HG03135 (cell line): ENCODE data around the gene HDAC4.

ENCODE experiments used
- ATAC-seq: cut with Tn5 transposase; IDR thresholded peaks from one replicate; pipeline ENCODE4 v1.9.1; 2021; ENCODE audit warnings: mild to moderate bottlenecking, moderate library complexity; ENCODE audit not compliant: unreplicated experiment

The HDAC4 gene

GRCh38 chr2:239259603-239260298 is 141.1 kb downstream of the HDAC4 start:
- peak; percentile 60 for ATAC-seq

GRCh38 chr2:239259173-239259572 is 141.6 kb downstream of the HDAC4 start:
- peak; percentile 61 for ATAC-seq

GRCh38 chr2:239258248-239258647 is 142.6 kb downstream of the HDAC4 start:
- ATAC-seq, result no peak

GRCh38 chr2:239257511-239257937 is 143.3 kb downstream of the HDAC4 start:
- no peak for ATAC-seq

- no peak for ATAC-seq
Observed at GRCh38 chr2:239256350-239256743, 144.5 kb downstream of the HDAC4 start.

- ATAC-seq, result no peak
Observed at GRCh38 chr2:239255628-239256349, 145.0 kb downstream of the HDAC4 start.

GRCh38 chr2:239255218-239255617 is 145.6 kb downstream of the HDAC4 start:
- ATAC-seq, result no peak

GRCh38 chr2:239253701-239254436 is 147.0 kb downstream of the HDAC4 start:
- ATAC-seq, result no peak

- ATAC-seq, result peak; percentile 69
Observed at GRCh38 chr2:239253264-239253663, 147.6 kb downstream of the HDAC4 start.

GRCh38 chr2:239252801-239253200 is 148.0 kb downstream of the HDAC4 start:
- peak; percentile 19 for ATAC-seq

- ATAC-seq, result no peak
Observed at GRCh38 chr2:239252393-239252792, 148.4 kb downstream of the HDAC4 start.

- ATAC-seq, result no peak
Observed at GRCh38 chr2:239251971-239252370, 148.8 kb downstream of the HDAC4 start.

- ATAC-seq, result no peak
Observed at GRCh38 chr2:239250216-239251081, 150.4 kb downstream of the HDAC4 start.

GRCh38 chr2:239249776-239250175 is 151.0 kb downstream of the HDAC4 start:
- no peak for ATAC-seq

- ATAC-seq, result no peak
Observed at GRCh38 chr2:239249048-239249447, 151.8 kb downstream of the HDAC4 start.

- no peak for ATAC-seq
Observed at GRCh38 chr2:239247401-239248245, 153.2 kb downstream of the HDAC4 start.

GRCh38 chr2:239246723-239247122 is 154.1 kb downstream of the HDAC4 start:
- ATAC-seq, result no peak

- ATAC-seq, result no peak
Observed at GRCh38 chr2:239245872-239246721, 154.7 kb downstream of the HDAC4 start.

GRCh38 chr2:239245107-239245506 is 155.7 kb downstream of the HDAC4 start:
- ATAC-seq, result no peak
